Neuronal stem cell (in vitro differentiated cells): ENCODE measurements around the gene HOXC4.

Source experiments
- DNase-seq: peaks from one replicate; pipeline ENCODE4 v3.0.0-alpha.2; 2013; ENCODE audit warnings: low spot score
- H2AFZ ChIP-seq: one replicate; pipeline ENCODE4 v1.6.1; 2013; ENCODE audit warnings: mild to moderate bottlenecking, low read length, inconsistent platforms
- H2AK5ac ChIP-seq: 2 replicates; pipeline ENCODE4 v1.6.1; 2013; ENCODE audit warnings: low read depth, mild to moderate bottlenecking, inconsistent platforms, low read length, moderate library complexity, mixed read lengths
- H2BK120ac ChIP-seq: 2 replicates; pipeline ENCODE4 v1.6.1; 2013; ENCODE audit warnings: low read depth, mild to moderate bottlenecking, inconsistent platforms, low read length, moderate library complexity, mixed read lengths
- H2BK12ac ChIP-seq: one replicate; pipeline ENCODE4 v1.6.1; 2013; ENCODE audit warnings: low read length, inconsistent platforms
- H2BK15ac ChIP-seq: 2 replicates; pipeline ENCODE4 v1.6.1; 2013; ENCODE audit warnings: mild to moderate bottlenecking, low read length, inconsistent platforms, mixed read lengths
- H2BK5ac ChIP-seq: one replicate; pipeline ENCODE4 v1.6.1; 2013; ENCODE audit warnings: inconsistent platforms, mild to moderate bottlenecking, low read length, moderate library complexity
- H3K14ac ChIP-seq: one replicate; pipeline ENCODE4 v1.6.1; 2013; ENCODE audit warnings: low read length, inconsistent platforms
- H3K18ac ChIP-seq: 2 replicates; pipeline ENCODE4 v1.6.1; 2013; ENCODE audit warnings: low read length, inconsistent platforms
- H3K23ac ChIP-seq: 2 replicates; pipeline ENCODE4 v1.6.1; 2013; ENCODE audit warnings: low read depth, mild to moderate bottlenecking, mixed read lengths, low read length, inconsistent platforms; ENCODE audit not compliant: poor library complexity
- H3K27ac ChIP-seq: replicated peaks from 3 replicates; pipeline ENCODE4 v1.5.1; 2013; ENCODE audit warnings: low read length, inconsistent platforms
- H3K27me3 ChIP-seq, 3 experiments: 2 replicates each; pipeline ENCODE4 v1.6.1; 2013; ENCODE audit warnings: low read length in 3 of 3, mild to moderate bottlenecking in 2 of 3, inconsistent platforms in 1 of 3, low read depth in 1 of 3, mixed read lengths in 1 of 3, moderate library complexity in 1 of 3; ENCODE audit not compliant: control insufficient read depth in 3 of 3, insufficient read depth in 3 of 3
- H3K36me3 ChIP-seq, 2 donors: replicated peaks in 1 of 2; 2 replicates each; pipeline ENCODE4 v1.6.1; 2013; ENCODE audit warnings: low read length in 2 of 2; ENCODE audit not compliant: control insufficient read depth in 2 of 2, insufficient read depth in 2 of 2
- H3K4ac ChIP-seq: 2 replicates; pipeline ENCODE4 v1.6.1; 2013; ENCODE audit warnings: inconsistent platforms, mild to moderate bottlenecking, low read length, moderate library complexity
- H3K4me1 ChIP-seq, 2 donors: 1 replicate in 1 of 2; 2 replicates in 1 of 2; pipeline ENCODE4 v1.6.1; 2013; ENCODE audit warnings: low read length in 2 of 2, low read depth in 1 of 2; ENCODE audit not compliant: control insufficient read depth in 2 of 2, insufficient read depth in 1 of 2
- H3K4me2 ChIP-seq: one replicate; pipeline ENCODE4 v1.6.1; 2013; ENCODE audit warnings: mild to moderate bottlenecking, low read length, inconsistent platforms; ENCODE audit not compliant: insufficient read depth, poor library complexity, severe bottlenecking
- H3K4me3 ChIP-seq, 2 donors: 2 replicates each; pipeline ENCODE4 v1.5.1; 2013; ENCODE audit warnings: low read length in 2 of 2, mild to moderate bottlenecking in 2 of 2, inconsistent platforms in 1 of 2, moderate library complexity in 1 of 2
- H3K79me1 ChIP-seq: one replicate; pipeline ENCODE4 v1.6.1; 2013; ENCODE audit warnings: low read depth, mild to moderate bottlenecking, inconsistent platforms, low read length, moderate library complexity
- H3K9ac ChIP-seq: one replicate; pipeline ENCODE4 v1.6.1; 2013; ENCODE audit warnings: mild to moderate bottlenecking, low read depth, low read length, inconsistent platforms; ENCODE audit not compliant: poor library complexity
- H3K9me3 ChIP-seq, 2 donors: replicated peaks in 1 of 2; 2 replicates each; pipeline versions ENCODE3 to v1.6.1; 2013; ENCODE audit warnings: low read length in 2 of 2, mild to moderate bottlenecking in 2 of 2, inconsistent platforms in 1 of 2, low read depth in 1 of 2, mixed read lengths in 1 of 2, moderate library complexity in 1 of 2; ENCODE audit not compliant: control insufficient read depth in 2 of 2, insufficient read depth in 1 of 2
- H4K8ac ChIP-seq: one replicate; pipeline ENCODE4 v1.6.1; 2013; ENCODE audit warnings: low read depth, mild to moderate bottlenecking, inconsistent platforms, low read length, moderate library complexity
- H4K91ac ChIP-seq: one replicate; pipeline ENCODE4 v1.6.1; 2013; ENCODE audit warnings: low read length, low read depth, mild to moderate bottlenecking, inconsistent platforms; ENCODE audit not compliant: poor library complexity
- WGBS, 2 donors: extraction: QIAGEN DNeasy Blood & Tissue Kit; methylation state at CpG; one replicate each; pipeline ENCODE4 v1.1.7; 2013; ENCODE audit warnings: missing lambda C conversion rate in 2 of 2, mixed read lengths in 1 of 2; ENCODE audit not compliant: insufficient read length in 2 of 2, insufficient replicate concordance in 1 of 2; ENCODE audit errors: extremely low coverage in 2 of 2; 5-methylcytosine and 5-hydroxymethylcytosine counted together

HOXC4 gene

DNA sequence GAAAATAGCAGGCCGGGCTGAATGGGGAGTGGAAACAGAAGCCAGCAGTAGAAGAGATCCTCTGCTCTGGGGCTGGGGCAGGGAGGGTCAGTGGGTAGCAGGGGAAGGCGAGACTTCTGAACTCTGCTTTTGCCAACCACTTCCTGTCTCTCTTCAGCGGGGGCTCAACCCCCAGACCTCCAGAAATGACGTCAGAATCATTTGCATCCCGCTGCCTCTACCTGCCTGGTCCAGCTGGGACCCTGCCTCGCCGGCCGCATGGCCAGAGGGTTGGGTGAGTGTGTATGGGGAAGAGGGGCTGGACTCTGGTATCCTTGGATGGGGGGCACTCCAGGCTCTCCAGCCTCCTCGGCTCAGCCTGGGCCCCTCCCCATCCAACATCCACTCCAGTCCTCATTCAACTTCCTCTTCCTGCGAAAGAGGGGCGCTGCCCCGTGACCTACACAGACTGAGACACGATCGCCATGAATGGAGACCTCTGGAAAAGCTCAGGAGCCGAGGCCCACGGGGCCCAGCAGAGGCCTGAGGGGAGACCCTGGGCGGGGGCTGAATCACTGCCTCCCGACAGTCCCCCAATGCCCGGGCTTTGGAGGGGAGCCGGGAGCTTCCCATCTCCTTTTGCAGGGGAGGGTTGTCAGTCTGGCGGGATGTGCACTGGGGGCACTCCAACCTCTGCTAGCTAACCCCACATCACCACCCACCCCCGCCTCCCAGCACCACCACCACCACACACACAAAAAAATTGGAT lies 458 bp upstream of the HOXC4 start:
- H3K79me1 ChIP-seq, result no peaks in the 10 kb centered on the region
- H2BK120ac ChIP-seq, result no peak overlapping the region
- no peak overlapping the region for H4K8ac ChIP-seq
- no peaks in the 10 kb centered on the region for H3K4me1 ChIP-seq
- no peak overlapping the region for H3K4me2 ChIP-seq
- no peak overlapping the region for H2AK5ac ChIP-seq
- H4K91ac ChIP-seq, result no peak overlapping the region
- no peak overlapping the region for H3K23ac ChIP-seq
- H2BK15ac ChIP-seq, result no peak overlapping the region
- H3K27me3 ChIP-seq, result peaks cover 52 to 99% (median 95%) of the 10 kb centered on the region in 3 experiments
- H2BK5ac ChIP-seq, result no peak overlapping the region
- H3K18ac ChIP-seq, result no peak overlapping the region
- no peak for DNase-seq
- H3K27ac ChIP-seq, result no peak overlapping the region
- WGBS, 2 donors, result no CpG with 5 or more reads among the region's 22 CpGs
- no peak overlapping the region for H3K4ac ChIP-seq
- H2AFZ ChIP-seq, result peak overlapping the region; percentile 92
- peak overlapping the region in 1 of 2 donors; percentile 34 for H3K4me3 ChIP-seq
- H3K14ac ChIP-seq, result no peak overlapping the region
- peak overlapping the region; percentile 50 for H3K9ac ChIP-seq
- H2BK12ac ChIP-seq, result no peak overlapping the region
- H3K36me3 ChIP-seq, result no peaks in the 10 kb centered on the region
- no peaks in the 10 kb centered on the region for H3K9me3 ChIP-seq

DNA sequence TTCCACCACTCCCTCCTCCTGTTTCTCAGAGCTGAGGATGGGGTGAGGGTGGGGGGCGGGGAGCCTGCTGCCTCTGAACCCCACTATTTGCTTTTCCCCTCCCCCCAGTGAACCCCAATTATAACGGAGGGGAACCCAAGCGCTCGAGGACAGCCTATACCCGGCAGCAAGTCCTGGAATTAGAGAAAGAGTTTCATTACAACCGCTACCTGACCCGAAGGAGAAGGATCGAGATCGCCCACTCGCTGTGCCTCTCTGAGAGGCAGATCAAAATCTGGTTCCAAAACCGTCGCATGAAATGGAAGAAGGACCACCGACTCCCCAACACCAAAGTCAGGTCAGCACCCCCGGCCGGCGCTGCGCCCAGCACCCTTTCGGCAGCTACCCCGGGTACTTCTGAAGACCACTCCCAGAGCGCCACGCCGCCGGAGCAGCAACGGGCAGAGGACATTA lies 1.1 kb downstream of the HOXC4 start:
- Histone ChIP-seq H3K4me3 (no peak overlapping the region), H3K14ac (no peak overlapping the region), H3K4ac (no peak overlapping the region), H2BK5ac (no peak overlapping the region), H2BK15ac (no peak overlapping the region), H2AFZ (no peak overlapping the region), H4K91ac (no peak overlapping the region), H2BK12ac (no peak overlapping the region), H3K27ac (no peak overlapping the region), H2AK5ac (no peak overlapping the region), H3K4me1 (no peaks in the 10 kb centered on the region), H3K9ac (no peak overlapping the region), H3K23ac (no peak overlapping the region), H3K36me3 (no peaks in the 10 kb centered on the region), H4K8ac (no peak overlapping the region), H3K4me2 (no peak overlapping the region), H3K27me3 (peaks cover 54 to 99% (median 97%) of the 10 kb centered on the region in 3 experiments), H3K79me1 (no peaks in the 10 kb centered on the region), H3K9me3 (no peaks in the 10 kb centered on the region), H3K18ac (no peak overlapping the region), H2BK120ac (no peak overlapping the region)
- DNase-seq, result no peak
- no CpG with 5 or more reads among the region's 24 CpGs for WGBS, 2 donors

DNA sequence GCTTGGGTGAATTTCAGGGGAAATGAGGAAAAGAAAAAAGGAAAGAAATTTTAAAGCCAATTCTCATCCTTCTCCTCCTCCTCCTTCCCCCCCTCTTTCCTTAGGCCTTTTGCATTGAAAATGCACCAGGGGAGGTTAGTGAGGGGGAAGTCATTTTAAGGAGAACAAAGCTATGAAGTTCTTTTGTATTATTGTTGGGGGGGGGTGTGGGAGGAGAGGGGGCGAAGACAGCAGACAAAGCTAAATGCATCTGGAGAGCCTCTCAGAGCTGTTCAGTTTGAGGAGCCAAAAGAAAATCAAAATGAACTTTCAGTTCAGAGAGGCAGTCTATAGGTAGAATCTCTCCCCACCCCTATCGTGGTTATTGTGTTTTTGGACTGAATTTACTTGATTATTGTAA lies 1.9 kb downstream of the HOXC4 start:
- Histone ChIP-seq H2AK5ac (no peak overlapping the region), H2BK12ac (no peak overlapping the region), H3K27me3 (peaks cover 59 to 99% (median 97%) of the 10 kb centered on the region in 3 experiments), H3K36me3 (no peaks in the 10 kb centered on the region), H3K79me1 (no peaks in the 10 kb centered on the region), H3K4me2 (no peak overlapping the region), H3K27ac (no peak overlapping the region), H2AFZ (no peak overlapping the region), H3K4me1 (no peaks in the 10 kb centered on the region), H3K23ac (no peak overlapping the region), H3K4me3 (no peak overlapping the region), H3K9me3 (no peaks in the 10 kb centered on the region), H3K4ac (no peak overlapping the region), H2BK15ac (no peak overlapping the region), H4K8ac (no peak overlapping the region), H2BK120ac (no peak overlapping the region), H3K14ac (no peak overlapping the region), H3K18ac (no peak overlapping the region), H4K91ac (no peak overlapping the region), H3K9ac (no peak overlapping the region), H2BK5ac (no peak overlapping the region)
- no CpG with 5 or more reads among the region's 2 CpGs for WGBS, 2 donors
- DNase-seq, result no peak

DNA sequence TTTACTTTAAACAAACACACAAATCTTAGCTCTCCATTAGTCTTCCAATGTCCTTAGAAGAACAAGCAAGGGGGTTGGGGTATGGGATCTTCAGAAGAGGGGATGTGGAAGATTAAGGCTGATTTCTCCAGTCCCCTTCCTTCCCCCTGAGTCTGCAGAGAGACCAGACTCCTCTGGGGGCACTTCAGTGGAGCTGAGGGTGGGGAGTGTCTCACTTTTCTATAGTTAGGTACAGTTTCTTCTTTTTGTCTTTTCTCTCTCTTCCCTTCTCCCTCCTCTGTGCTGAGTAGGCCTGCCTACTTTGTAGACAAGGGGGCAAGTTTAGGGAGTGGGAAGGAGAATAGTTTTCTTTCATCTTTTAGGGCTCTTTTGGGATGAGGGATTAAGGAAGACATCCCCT lies 2.5 kb downstream of the HOXC4 start:
- Histone ChIP-seq H3K79me1 (no peaks in the 10 kb centered on the region), H3K4ac (no peak overlapping the region), H3K14ac (no peak overlapping the region), H4K8ac (no peak overlapping the region), H3K4me3 (no peak overlapping the region), H3K4me1 (no peaks in the 10 kb centered on the region), H2BK120ac (no peak overlapping the region), H3K27ac (no peak overlapping the region), H2AFZ (no peak overlapping the region), H3K9ac (no peak overlapping the region), H4K91ac (no peak overlapping the region), H3K23ac (no peak overlapping the region), H3K18ac (no peak overlapping the region), H2BK15ac (no peak overlapping the region), H2BK12ac (no peak overlapping the region), H3K4me2 (no peak overlapping the region), H3K9me3 (no peaks in the 10 kb centered on the region), H3K36me3 (no peaks in the 10 kb centered on the region), H2AK5ac (no peak overlapping the region), H3K27me3 (peaks cover 59 to 99% (median 97%) of the 10 kb centered on the region in 3 experiments), H2BK5ac (no peak overlapping the region)
- DNase-seq, result no peak
